B cell (primary cell): ENCODE data around the gene EP400. TPM values are rescaled to one million over a fixed set of nuclear protein-coding genes. Genes with fewer than 3 reads are reported as not detected.

Experiments used
- ATAC-seq: fragments of 200-7000 bp; cut with Tn5 transposase; one replicate; pipeline ENCODE4 v1.10.0; 2021; ENCODE audit warnings: low read depth, mild to moderate bottlenecking, moderate number of reproducible peaks, moderate library complexity
- CTCF ChIA-PET: fragments of 350-600 bp; sonication (Branson Sonifier 250); formaldehyde crosslinking; loops from one replicate; lab custom pipeline; 2021; ENCODE audit warnings: antibody characterized with exemption, inconsistent platforms; lab: Charles Lee
- POLR2A ChIA-PET: fragments of 350-600 bp; sonication (Branson Sonifier 250); formaldehyde crosslinking; loops from one replicate; lab custom pipeline; 2021; ENCODE audit warnings: antibody characterized with exemption; lab: Charles Lee
- DNase-seq: peaks from one replicate; pipeline ENCODE4 v3.0.0; 2013
- H2AFZ ChIP-seq: 2 replicates; pipeline ENCODE4 v1.6.1; 2012; ENCODE audit warnings: mild to moderate bottlenecking, low read depth, low read length; ENCODE audit not compliant: insufficient read depth, poor library complexity, severe bottlenecking
- H3K27ac ChIP-seq, 2 donors: 1 replicate in 1 of 2; 2 replicates in 1 of 2; pipeline ENCODE4 v1.5.1; 2012 to 2013; ENCODE audit warnings: low read length in 2 of 2, mild to moderate bottlenecking in 2 of 2, moderate library complexity in 1 of 2
- H3K27me3 ChIP-seq, 4 experiments: fragments of 200-600 bp in 1 of 4; sonication (generic) in 1 of 4; replicated peaks in 1 of 4; 1 replicate in 2 of 4; 2 replicates in 2 of 4; pipeline versions ENCODE4 v1.6.1 to v1.7.0; 2013 to 2016; ENCODE audit warnings: low read length in 3 of 4, mild to moderate bottlenecking in 2 of 4, mixed read lengths in 1 of 4, moderate library complexity in 1 of 4; ENCODE audit not compliant: insufficient read depth in 4 of 4, control insufficient read depth in 3 of 4; ENCODE audit errors: control extremely low read depth in 1 of 4
- H3K36me3 ChIP-seq, 2 experiments: replicated peaks in 1 of 2; 1 replicate in 1 of 2; 2 replicates in 1 of 2; pipeline versions ENCODE4 v1.6.1 to v1.7.1; 2013; ENCODE audit warnings: low read length in 1 of 2; ENCODE audit not compliant: insufficient read depth in 2 of 2, control insufficient read depth in 1 of 2; ENCODE audit errors: control extremely low read depth in 1 of 2, extremely low read depth in 1 of 2
- H3K4me1 ChIP-seq, 2 donors: fragments of 200-600 bp in 1 of 2; sonication (generic) in 1 of 2; 1 replicate in 1 of 2; 2 replicates in 1 of 2; pipeline versions ENCODE4 v1.5.1 to v1.6.1; 2013 to 2017; ENCODE audit warnings: low read length in 2 of 2; ENCODE audit not compliant: control insufficient read depth in 2 of 2, insufficient read depth in 2 of 2
- H3K4me2 ChIP-seq: replicated peaks from 2 replicates; pipeline ENCODE3; 2012; ENCODE audit warnings: mild to moderate bottlenecking, low read depth, low read length; ENCODE audit not compliant: poor library complexity, severe bottlenecking
- H3K4me3 ChIP-seq, 5 experiments: fragments of 200-600 bp in 1 of 5; sonication (generic) in 1 of 5; 1 replicate in 3 of 5; 2 replicates in 2 of 5; pipeline versions ENCODE4 v1.5.1 to v1.7.0; 2011 to 2016; ENCODE audit warnings: low read length in 4 of 5, mild to moderate bottlenecking in 4 of 5, low read depth in 2 of 5, control low read depth in 1 of 5, moderate library complexity in 1 of 5; ENCODE audit not compliant: insufficient read depth in 1 of 5; ENCODE audit errors: control extremely low read depth in 1 of 5, extremely low read depth in 1 of 5
- H3K79me2 ChIP-seq: fragments of 200-600 bp; sonication (generic); one replicate; pipeline ENCODE4 v1.6.0; 2016; ENCODE audit warnings: low read length; ENCODE audit not compliant: control insufficient read depth, insufficient read depth
- H3K9ac ChIP-seq: fragments of 200-600 bp; sonication (generic); 2 replicates; pipeline ENCODE4 v1.6.1; 2017; ENCODE audit warnings: mild to moderate bottlenecking, low read length, moderate library complexity
- H3K9me3 ChIP-seq, 3 donors: one replicate each; pipeline versions ENCODE4 v1.6.1 to v1.7.1; 2013; ENCODE audit warnings: low read length in 2 of 3; ENCODE audit not compliant: control insufficient read depth in 2 of 3, insufficient read depth in 1 of 3; ENCODE audit errors: control extremely low read depth in 1 of 3
- H4K20me1 ChIP-seq: 2 replicates; pipeline ENCODE4 v1.6.0; 2012; ENCODE audit warnings: mild to moderate bottlenecking, low read length; ENCODE audit not compliant: insufficient read depth, control insufficient read depth, poor library complexity, severe bottlenecking
- H3K27ac Mint-ChIP-seq: one replicate; pipeline ENCODE4 v1.8.0; 2021; ENCODE audit warnings: mixed read lengths
- H3K27me3 Mint-ChIP-seq: one replicate; pipeline ENCODE4 v1.8.0; 2021; ENCODE audit warnings: mixed read lengths
- H3K4me1 Mint-ChIP-seq: one replicate; pipeline ENCODE4 v1.8.0; 2021; ENCODE audit warnings: mixed read lengths
- H3K4me3 Mint-ChIP-seq: one replicate; pipeline ENCODE4 v1.8.0; 2021; ENCODE audit warnings: mixed read lengths
- H3K9me3 Mint-ChIP-seq: one replicate; pipeline ENCODE4 v1.8.0; 2022; ENCODE audit warnings: mixed read lengths; ENCODE audit not compliant: insufficient read depth
- EZH2 ChIP-seq: IDR thresholded peaks from 2 replicates; pipeline ENCODE4 v1.6.1; 2012; ENCODE audit warnings: borderline replicate concordance, low read depth, mild to moderate bottlenecking, moderate library complexity, low read length; ENCODE audit not compliant: insufficient read depth, poor library complexity, severe bottlenecking
- WGBS: methylation state at CpG from one replicate; pipeline ENCODE4 v1.1.5; 2013; ENCODE audit warnings: missing lambda C conversion rate; ENCODE audit not compliant: insufficient coverage; 5-methylcytosine and 5-hydroxymethylcytosine counted together
- intact Hi-C: fragments of 100-400 bp; cut with micrococcal nuclease; formaldehyde crosslinking; loops from one replicate; pipeline ENCODE4 v1.10.0; 2022
- polyA plus RNA-seq: library from polyadenylated mRNA; depleted of rRNA; stranded (reverse); fragments of >200 nt; gene quantifications from 2 replicates; pipeline ENCODE4 v1.2.3, GENCODE V29; 2012
- total RNA-seq, 2 donors: library from RNA; stranded (reverse); fragments of 120-200 nt in 1 of 2; gene quantifications; 1 replicate in 1 of 2; 2 replicates in 1 of 2; pipeline versions ENCODE4 v1.2.3 to v1.2.4, GENCODE V29; 2013 to 2022
- TF ChIP-seq, protein P1 (sequence below): fragments of 200-600 bp; IDR thresholded peaks from one replicate; pipeline ENCODE4 v1.8.0; 2022; ENCODE audit warnings: antibody characterized with exemption, mild to moderate bottlenecking

EP400 gene
- total and polyA plus RNA-seq, 2 donors (not counting 1 experiment from before 2014, with no cell fraction given): 17.3 to 82.2 TPM

GRCh38 chr12:132117558-132117875, 167.8 kb downstream of the EP400 start:
- no peak overlapping the region for H3K9ac ChIP-seq
- H3K27ac Mint-ChIP-seq: no peak overlapping the region
- H3K27me3 ChIP-seq: no peaks in the 10 kb centered on the region
- no peaks in the 10 kb centered on the region for H4K20me1 ChIP-seq
- WGBS: 92% methylated on average over 9 of the region's 10 CpGs
- no peak for TF ChIP-seq EZH2
- TF ChIP-seq, protein P1, sequence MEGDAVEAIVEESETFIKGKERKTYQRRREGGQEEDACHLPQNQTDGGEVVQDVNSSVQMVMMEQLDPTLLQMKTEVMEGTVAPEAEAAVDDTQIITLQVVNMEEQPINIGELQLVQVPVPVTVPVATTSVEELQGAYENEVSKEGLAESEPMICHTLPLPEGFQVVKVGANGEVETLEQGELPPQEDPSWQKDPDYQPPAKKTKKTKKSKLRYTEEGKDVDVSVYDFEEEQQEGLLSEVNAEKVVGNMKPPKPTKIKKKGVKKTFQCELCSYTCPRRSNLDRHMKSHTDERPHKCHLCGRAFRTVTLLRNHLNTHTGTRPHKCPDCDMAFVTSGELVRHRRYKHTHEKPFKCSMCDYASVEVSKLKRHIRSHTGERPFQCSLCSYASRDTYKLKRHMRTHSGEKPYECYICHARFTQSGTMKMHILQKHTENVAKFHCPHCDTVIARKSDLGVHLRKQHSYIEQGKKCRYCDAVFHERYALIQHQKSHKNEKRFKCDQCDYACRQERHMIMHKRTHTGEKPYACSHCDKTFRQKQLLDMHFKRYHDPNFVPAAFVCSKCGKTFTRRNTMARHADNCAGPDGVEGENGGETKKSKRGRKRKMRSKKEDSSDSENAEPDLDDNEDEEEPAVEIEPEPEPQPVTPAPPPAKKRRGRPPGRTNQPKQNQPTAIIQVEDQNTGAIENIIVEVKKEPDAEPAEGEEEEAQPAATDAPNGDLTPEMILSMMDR: no peak
- H3K4me2 ChIP-seq: no peak overlapping the region
- H3K4me3 Mint-ChIP-seq: no peak overlapping the region
- no peaks in the 10 kb centered on the region for H3K9me3 Mint-ChIP-seq
- H3K4me1 ChIP-seq: no peaks in the 10 kb centered on the region
- H3K4me1 Mint-ChIP-seq: no peaks in the 10 kb centered on the region
- H2AFZ ChIP-seq: no peak overlapping the region
- no peaks in the 10 kb centered on the region for H3K9me3 ChIP-seq
- no peaks in the 10 kb centered on the region for H3K27me3 Mint-ChIP-seq
- H3K27ac ChIP-seq: no peak overlapping the region
- ChIA-PET POLR2A (no interaction called here), CTCF (no interaction called here)
- ATAC-seq: no peak
- intact Hi-C loops: no loop called here
- peaks cover 12 to 39% of the 10 kb centered on the region in 2 experiments for H3K36me3 ChIP-seq
- no peak for DNase-seq
- no peak overlapping the region for H3K4me3 ChIP-seq
- no peaks in the 10 kb centered on the region for H3K79me2 ChIP-seq

DNA sequence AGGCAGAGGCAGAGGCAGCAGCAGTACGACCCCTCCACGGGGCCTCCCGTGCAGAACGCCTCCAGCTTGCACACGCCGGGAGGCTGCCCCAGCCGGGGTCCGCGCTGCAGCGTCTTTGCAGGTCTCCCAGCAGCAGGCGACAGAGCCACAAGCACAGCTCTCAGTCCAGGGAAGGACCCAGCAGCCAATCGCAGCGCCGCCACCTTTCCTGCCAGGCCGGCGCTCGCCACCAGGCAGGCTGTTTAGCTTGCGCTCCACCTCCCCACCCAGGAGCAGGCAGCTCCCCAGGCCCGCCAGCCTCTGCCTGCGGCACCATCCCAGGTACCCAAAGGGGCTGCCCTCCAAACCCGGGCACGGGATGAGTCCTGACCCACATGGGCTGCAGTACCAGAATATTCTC, 169.1 kb downstream of the EP400 start:
- Mint-ChIP-seq H3K27me3 (no peaks in the 10 kb centered on the region), H3K4me3 (no peak overlapping the region), H3K27ac (no peak overlapping the region), H3K9me3 (no peaks in the 10 kb centered on the region), H3K4me1 (no peaks in the 10 kb centered on the region)
- no peak overlapping the region for H3K4me2 ChIP-seq
- H4K20me1 ChIP-seq: no peaks in the 10 kb centered on the region
- H2AFZ ChIP-seq: no peak overlapping the region
- no peak overlapping the region for H3K4me3 ChIP-seq
- ATAC-seq: no peak
- H3K27me3 ChIP-seq: no peaks in the 10 kb centered on the region
- H3K9me3 ChIP-seq: no peaks in the 10 kb centered on the region
- H3K27ac ChIP-seq: no peak overlapping the region
- H3K36me3 ChIP-seq: peaks cover 9 to 40% of the 10 kb centered on the region in 2 experiments
- no peaks in the 10 kb centered on the region for H3K79me2 ChIP-seq
- DNase-seq: no peak
- ChIA-PET CTCF (no interaction called here), POLR2A (no interaction called here)
- no peak for TF ChIP-seq EZH2
- TF ChIP-seq, protein P1: no peak
- 97% methylated on average over 22 of the region's 22 CpGs for WGBS
- no peak overlapping the region for H3K9ac ChIP-seq
- no peaks in the 10 kb centered on the region for H3K4me1 ChIP-seq
- intact Hi-C loops: no loop called here
